Measurements from ENCODE around the gene VSIG2.

DNA sequence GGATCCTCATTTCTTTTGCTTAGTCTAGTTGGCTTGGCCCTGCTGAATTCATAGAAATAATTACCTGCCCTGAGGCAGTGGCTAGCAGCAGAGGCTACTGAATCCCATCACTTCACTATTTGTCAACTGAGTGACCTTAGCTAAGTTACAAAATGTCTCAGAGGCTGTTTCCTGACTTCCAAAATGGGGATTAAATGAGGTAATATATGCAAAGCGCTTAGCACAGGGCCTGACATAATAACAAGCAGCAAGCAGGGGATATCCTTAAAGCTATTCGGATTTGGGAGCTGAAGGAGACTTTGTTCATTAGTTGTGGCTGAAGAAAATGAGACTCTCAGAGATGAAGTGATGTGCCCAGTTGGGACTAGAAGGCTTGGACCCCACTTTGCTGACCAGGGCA is 9.5 kb downstream of the VSIG2 start:
- TF ChIP-seq, protein P1, sequence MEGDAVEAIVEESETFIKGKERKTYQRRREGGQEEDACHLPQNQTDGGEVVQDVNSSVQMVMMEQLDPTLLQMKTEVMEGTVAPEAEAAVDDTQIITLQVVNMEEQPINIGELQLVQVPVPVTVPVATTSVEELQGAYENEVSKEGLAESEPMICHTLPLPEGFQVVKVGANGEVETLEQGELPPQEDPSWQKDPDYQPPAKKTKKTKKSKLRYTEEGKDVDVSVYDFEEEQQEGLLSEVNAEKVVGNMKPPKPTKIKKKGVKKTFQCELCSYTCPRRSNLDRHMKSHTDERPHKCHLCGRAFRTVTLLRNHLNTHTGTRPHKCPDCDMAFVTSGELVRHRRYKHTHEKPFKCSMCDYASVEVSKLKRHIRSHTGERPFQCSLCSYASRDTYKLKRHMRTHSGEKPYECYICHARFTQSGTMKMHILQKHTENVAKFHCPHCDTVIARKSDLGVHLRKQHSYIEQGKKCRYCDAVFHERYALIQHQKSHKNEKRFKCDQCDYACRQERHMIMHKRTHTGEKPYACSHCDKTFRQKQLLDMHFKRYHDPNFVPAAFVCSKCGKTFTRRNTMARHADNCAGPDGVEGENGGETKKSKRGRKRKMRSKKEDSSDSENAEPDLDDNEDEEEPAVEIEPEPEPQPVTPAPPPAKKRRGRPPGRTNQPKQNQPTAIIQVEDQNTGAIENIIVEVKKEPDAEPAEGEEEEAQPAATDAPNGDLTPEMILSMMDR (IDR thresholded peaks at IDR 0.05): no peak
- TF ChIP-seq POLR2A (IDR thresholded peaks at IDR 0.05): no peak
